OCI-LY7 (cell line): ENCODE measurements around the gene TRIP13. TPM values are rescaled to one million over a fixed set of nuclear protein-coding genes. Genes with fewer than 3 reads are reported as not detected.
"Not testable (repeated sequence)": the region's sequence is repeated elsewhere in the genome, so short reads cannot be mapped to it uniquely, and the experiment has no call there.

Experiments
- BruUV-seq: library from RNA; stranded (reverse); fragments of 400-500 nt; replicated peaks from 2 replicates; lab custom pipeline; 2021; lab: Mats Ljungman, UMichigan
- CTCF ChIA-PET: fragments of 300-600 bp; sonication (Branson Sonifier 250); formaldehyde crosslinking; loops from one replicate; lab custom pipeline; 2022; ENCODE audit warnings: antibody characterized with exemption; ENCODE audit not compliant: unreplicated experiment; lab: Charles Lee
- POLR2A ChIA-PET: fragments of 300-600 bp; sonication (Branson Sonifier 250); formaldehyde crosslinking; loops from one replicate; lab custom pipeline; 2022; ENCODE audit warnings: antibody characterized with exemption; lab: Charles Lee
- DNase-seq: peaks from one replicate; pipeline ENCODE4 v3.0.0-alpha.2; 2015; ENCODE audit warnings: low spot score
- H2AFZ ChIP-seq: fragments of 200-600 bp; sonication (generic), shearing (Covaris generic); 2 replicates; pipeline ENCODE4 v1.6.1; 2014; ENCODE audit warnings: mild to moderate bottlenecking, antibody characterized with exemption, low read length, moderate library complexity
- H3K27ac ChIP-seq: fragments of 200-600 bp; sonication (generic); 2 replicates; pipeline ENCODE4 v1.5.1; 2014; ENCODE audit warnings: mixed run types, low read depth, mild to moderate bottlenecking, moderate library complexity, low read length, inconsistent platforms; ENCODE audit not compliant: poor library complexity, severe bottlenecking
- H3K36me3 ChIP-seq: fragments of 200-600 bp; sonication (generic); 2 replicates; pipeline ENCODE4 v1.6.1; 2014; ENCODE audit warnings: mild to moderate bottlenecking, antibody characterized with exemption, low read length, moderate library complexity, mixed read lengths; ENCODE audit not compliant: insufficient read depth
- H3K4me1 ChIP-seq: fragments of 200-600 bp; sonication (generic); 2 replicates; pipeline ENCODE4 v1.5.1; 2014; ENCODE audit warnings: mild to moderate bottlenecking, low read length; ENCODE audit not compliant: insufficient read depth, poor library complexity, severe bottlenecking
- H3K4me2 ChIP-seq: fragments of 200-600 bp; sonication (generic); 2 replicates; pipeline ENCODE4 v1.6.1; 2014; ENCODE audit warnings: mild to moderate bottlenecking, low read length
- H3K4me3 ChIP-seq: fragments of 200-600 bp; sonication (generic); 2 replicates; pipeline ENCODE4 v1.5.1; 2014; ENCODE audit warnings: mild to moderate bottlenecking, low read depth, low read length; ENCODE audit not compliant: poor library complexity, severe bottlenecking
- H3K79me2 ChIP-seq: fragments of 200-600 bp; sonication (generic); 2 replicates; pipeline ENCODE4 v1.6.1; 2016; ENCODE audit warnings: low read depth, mild to moderate bottlenecking, low read length, moderate library complexity, mixed read lengths; ENCODE audit not compliant: insufficient read depth
- H3K9me2 ChIP-seq: fragments of 200-600 bp; sonication (generic); 2 replicates; pipeline ENCODE4 v1.6.1; 2016; ENCODE audit warnings: mild to moderate bottlenecking, low read length, mixed read lengths; ENCODE audit not compliant: insufficient read depth
- H3K9me3 ChIP-seq: fragments of 200-600 bp; sonication (generic); 2 replicates; pipeline ENCODE4 v1.6.1; 2014; ENCODE audit warnings: mild to moderate bottlenecking, mixed run types, low read length, mixed read lengths
- H4K20me1 ChIP-seq: fragments of 200-600 bp; sonication (generic); 2 replicates; pipeline ENCODE4 v1.6.1; 2014; ENCODE audit warnings: mild to moderate bottlenecking, antibody characterized with exemption, low read length, moderate library complexity, mixed read lengths; ENCODE audit not compliant: insufficient read depth
- CTCF ChIP-seq: fragments of 200-600 bp; sonication (generic); conservative IDR thresholded peaks from 2 replicates; pipeline ENCODE4 v1.5.1; 2014; ENCODE audit warnings: mild to moderate bottlenecking, antibody characterized with exemption, low read length, moderate library complexity, mixed read lengths
- EZH2phosphoT487 ChIP-seq: fragments of 200-600 bp; sonication (generic); IDR thresholded peaks from 2 replicates; pipeline ENCODE4 v1.6.1; 2018; ENCODE audit warnings: low read depth, borderline replicate concordance, mild to moderate bottlenecking, mixed run types, antibody characterized with exemption, low read length, moderate library complexity, mixed read lengths
- intact Hi-C: fragments of 100-400 bp; cut with micrococcal nuclease; formaldehyde crosslinking; loops from one replicate; pipeline ENCODE4 v1.10.0; 2022; ENCODE audit not compliant: unreplicated experiment
- total RNA-seq, 2 experiments: library from RNA; depleted of rRNA in 1 of 2; stranded (reverse); fragments of >200 nt in 1 of 2; shearing (Covaris generic) in 1 of 2; gene quantifications; 2 replicates each; pipeline ENCODE4 v1.2.3, GENCODE V29; 2014 to 2022

TRIP13 gene
- total RNA-seq, 2 experiments from 2014 or later: 46.6 to 59.4 TPM

- H2AFZ ChIP-seq: no peak overlapping the region
- POLR2A ChIA-PET: no interaction called here
- BruUV-seq: no TSS peak
- no peaks in the 10 kb centered on the region for H3K4me1 ChIP-seq
- intact Hi-C loops: no loop called here
- DNase-seq: no peak
- no peak for TF ChIP-seq CTCF
- no peak for TF ChIP-seq EZH2phosphoT487
- no peaks in the 10 kb centered on the region for H3K9me2 ChIP-seq
- no peaks in the 10 kb centered on the region for H3K79me2 ChIP-seq
- H3K27ac ChIP-seq: no peak overlapping the region
- CTCF ChIA-PET: no interaction called here
- no peaks in the 10 kb centered on the region for H4K20me1 ChIP-seq
- H3K36me3 ChIP-seq: no peaks in the 10 kb centered on the region
- H3K9me3 ChIP-seq: no peaks in the 10 kb centered on the region
- no peak overlapping the region for H3K4me3 ChIP-seq
- H3K4me2 ChIP-seq: no peak overlapping the region
These were observed 40.0 kb upstream of the TRIP13 start for GRCh38 chr5:852431-853401.

GRCh38 chr5:853416-854090, 39.1 kb upstream of the TRIP13 start:
- H3K9me3 ChIP-seq, H4K20me1 ChIP-seq, H3K4me1 ChIP-seq, H2AFZ ChIP-seq, H3K4me2 ChIP-seq, BruUV-seq, H3K79me2 ChIP-seq, CTCF ChIA-PET, H3K9me2 ChIP-seq, DNase-seq, H3K27ac ChIP-seq, H3K36me3 ChIP-seq, intact Hi-C loops, H3K4me3 ChIP-seq: not testable (repeated sequence)
- POLR2A ChIA-PET: interaction anchor here (0.7 kb wide), 1 partner anchor 308 kb away, joined by 3 read pairs; no protein-coding TSS in a partner anchor

- no peak overlapping the region for H2AFZ ChIP-seq
- no peaks in the 10 kb centered on the region for H3K9me3 ChIP-seq
- ChIA-PET POLR2A (interaction anchor here (0.7 kb wide), 1 partner anchor 309 kb away, joined by 3 read pairs; no protein-coding TSS in a partner anchor), CTCF (no interaction called here)
- H3K36me3 ChIP-seq: 0 out of 2 replicates have a peak, but pooled peaks cover under 1% of the 10 kb centered on the region
- intact Hi-C loops: no loop called here
- no peak overlapping the region for H3K27ac ChIP-seq
- DNase-seq: no peak
- BruUV-seq: no TSS peak
- H3K4me3 ChIP-seq: no peak overlapping the region
- H3K4me1 ChIP-seq: no peaks in the 10 kb centered on the region
- H3K79me2 ChIP-seq: no peaks in the 10 kb centered on the region
- no peaks in the 10 kb centered on the region for H4K20me1 ChIP-seq
- H3K9me2 ChIP-seq: no peaks in the 10 kb centered on the region
- H3K4me2 ChIP-seq: no peak overlapping the region
- TF ChIP-seq CTCF: no peak
- no peak for TF ChIP-seq EZH2phosphoT487
These were observed 38.5 kb upstream of the TRIP13 start for GRCh38 chr5:854217-854616.
